Superior temporal gyrus (tissue), 1 donor: Measurements from ENCODE around the gene CCL26.
"Not testable (repeated sequence)": the region's sequence is repeated elsewhere in the genome, so short reads cannot be mapped to it uniquely, and the experiment has no call there.

Experiments used
- DNase-seq: peaks from one replicate; pipeline ENCODE4 v3.0.0-alpha.2; 2016; ENCODE audit errors: extremely low spot score

The CCL26 gene

GRCh38 chr7:75792567-75792966, 20.6 kb upstream of the CCL26 start:
- not testable (repeated sequence) for DNase-seq

- no peak for DNase-seq
Measured at GRCh38 chr7:75789361-75789924, 17.4 kb upstream of the CCL26 start.

- not testable (repeated sequence) for DNase-seq
Measured at GRCh38 chr7:75788154-75788847, 16.3 kb upstream of the CCL26 start.

GRCh38 chr7:75783058-75783457, 11.0 kb upstream of the CCL26 start:
- not testable (repeated sequence) for DNase-seq

GRCh38 chr7:75780647-75781273, 8.7 kb upstream of the CCL26 start:
- not testable (repeated sequence) for DNase-seq

GRCh38 chr7:75779516-75779915, 7.5 kb upstream of the CCL26 start:
- not testable (repeated sequence) for DNase-seq

- DNase-seq, result not testable (repeated sequence)
Measured at GRCh38 chr7:75779035-75779434, 7.0 kb upstream of the CCL26 start.

GRCh38 chr7:75776295-75776971, 4.4 kb upstream of the CCL26 start:
- peak; percentile 16 for DNase-seq

- DNase-seq, result not testable (repeated sequence)
Measured at GRCh38 chr7:75773958-75774357, 1.9 kb upstream of the CCL26 start.

GRCh38 chr7:75771224-75771623, 787 bp downstream of the CCL26 start:
- DNase-seq, result no peak

GRCh38 chr7:75762350-75762917, 9.6 kb downstream of the CCL26 start:
- peak; percentile 88 for DNase-seq

- not testable (repeated sequence) for DNase-seq
Measured at GRCh38 chr7:75761801-75762200, 10.2 kb downstream of the CCL26 start.

GRCh38 chr7:75758491-75758890, 13.5 kb downstream of the CCL26 start:
- no peak for DNase-seq

GRCh38 chr7:75757860-75758259, 14.2 kb downstream of the CCL26 start:
- DNase-seq, result no peak

GRCh38 chr7:75756991-75757676, 14.9 kb downstream of the CCL26 start:
- DNase-seq, result no peak

GRCh38 chr7:75756206-75756990, 15.6 kb downstream of the CCL26 start:
- no peak for DNase-seq

- DNase-seq, result no peak
Measured at GRCh38 chr7:75743455-75743859, 28.6 kb downstream of the CCL26 start.

- no peak for DNase-seq
Measured at GRCh38 chr7:75740846-75741497, 31.0 kb downstream of the CCL26 start.

GRCh38 chr7:75739796-75740672, 32.0 kb downstream of the CCL26 start:
- DNase-seq, result no peak
